BLaER1 (cell line): ENCODE measurements around the gene LMX1B.

Experiments
- H3K27ac ChIP-seq: shearing (Covaris generic); formaldehyde crosslinking; 2 replicates; pipeline ENCODE4 v1.8.1; 2022
- H3K27me3 ChIP-seq: shearing (Covaris generic); formaldehyde crosslinking; 2 replicates; pipeline ENCODE4 v1.8.1; 2022
- H3K36me3 ChIP-seq: shearing (Covaris generic); formaldehyde crosslinking; 2 replicates; pipeline ENCODE4 v1.8.1; 2022
- H3K4me1 ChIP-seq: shearing (Covaris generic); formaldehyde crosslinking; 2 replicates; pipeline ENCODE4 v1.8.1; 2022
- H3K4me2 ChIP-seq: shearing (Covaris generic); formaldehyde crosslinking; 2 replicates; pipeline ENCODE4 v1.8.1; 2022
- H3K4me3 ChIP-seq: shearing (Covaris generic); formaldehyde crosslinking; 2 replicates; pipeline ENCODE4 v1.8.1; 2022
- H3K9ac ChIP-seq: shearing (Covaris generic); formaldehyde crosslinking; 2 replicates; pipeline ENCODE4 v1.8.1; 2022
- H3K9me3 ChIP-seq: shearing (Covaris generic); formaldehyde crosslinking; 2 replicates; pipeline ENCODE4 v1.8.1; 2022
- H4K20me1 ChIP-seq: shearing (Covaris generic); formaldehyde crosslinking; 2 replicates; pipeline ENCODE4 v1.8.1; 2022
- Cebpa-rat ChIP-seq: shearing (Covaris generic); IDR thresholded peaks from 2 replicates; pipeline ENCODE4 v1.8.1; 2022

LMX1B gene

DNA sequence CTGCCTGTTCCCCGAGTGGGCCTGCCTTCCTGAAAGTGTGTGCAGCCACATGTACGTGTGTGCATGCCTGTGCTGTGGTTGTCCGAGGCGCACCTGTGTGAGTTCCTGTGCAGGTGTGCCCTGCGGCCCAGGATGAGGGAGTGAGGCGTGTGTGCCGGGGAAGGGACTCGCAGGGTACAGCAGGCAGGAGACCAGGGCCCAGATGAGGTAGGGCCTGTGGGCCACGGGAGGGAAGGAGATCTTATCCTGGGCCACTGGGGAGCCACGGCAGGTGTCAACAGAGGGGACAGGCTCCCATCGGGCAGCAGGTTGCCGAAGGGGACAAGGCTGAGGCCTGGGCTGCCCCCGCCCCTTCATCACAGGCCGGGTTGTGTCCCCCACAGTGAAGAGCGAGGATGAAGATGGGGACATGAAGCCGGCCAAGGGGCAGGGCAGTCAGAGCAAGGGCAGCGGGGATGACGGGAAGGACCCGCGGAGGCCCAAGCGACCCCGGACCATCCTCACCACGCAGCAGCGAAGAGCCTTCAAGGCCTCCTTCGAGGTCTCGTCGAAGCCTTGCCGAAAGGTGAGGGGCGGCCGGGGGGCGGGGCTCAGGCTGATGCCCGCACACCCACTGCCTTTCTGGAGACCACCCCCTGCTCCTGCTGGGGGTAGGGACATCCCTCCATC is 79.2 kb downstream of the LMX1B start:
- no peak overlapping the region for H3K9ac ChIP-seq
- no peak overlapping the region for H3K4me3 ChIP-seq
- H3K27ac ChIP-seq: no peak overlapping the region
- H4K20me1 ChIP-seq: no peaks in the 10 kb centered on the region; the same call in 1 of the 2 replicates
- no peaks in the 10 kb centered on the region for H3K36me3 ChIP-seq
- peaks cover 15% of the 10 kb centered on the region for H3K27me3 ChIP-seq
- H3K9me3 ChIP-seq: no peaks in the 10 kb centered on the region
- TF ChIP-seq Cebpa-rat: no peak
- H3K4me2 ChIP-seq: no peak overlapping the region
- H3K4me1 ChIP-seq: no peaks in the 10 kb centered on the region

DNA sequence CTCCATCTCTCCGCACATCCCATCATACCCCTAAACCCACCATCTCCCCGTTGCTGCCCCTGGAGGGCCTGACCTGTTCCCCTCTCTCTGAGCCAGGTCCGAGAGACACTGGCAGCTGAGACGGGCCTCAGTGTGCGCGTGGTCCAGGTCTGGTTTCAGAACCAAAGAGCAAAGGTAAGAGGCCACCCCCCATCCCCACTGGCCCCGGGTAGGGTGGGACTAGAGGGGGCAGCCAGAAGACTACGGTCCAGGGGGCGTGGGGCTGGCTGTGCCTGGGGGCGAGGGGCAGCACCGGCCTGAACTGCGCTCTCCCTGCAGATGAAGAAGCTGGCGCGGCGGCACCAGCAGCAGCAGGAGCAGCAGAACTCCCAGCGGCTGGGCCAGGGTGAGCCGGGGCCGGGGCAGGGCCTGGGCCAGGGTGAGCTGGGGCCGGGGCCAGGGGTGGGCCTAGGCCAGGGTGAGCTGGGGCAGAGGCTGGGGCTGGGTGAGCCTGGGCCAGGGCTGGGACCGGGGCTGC is 79.8 kb downstream of the LMX1B start:
- Histone ChIP-seq H3K4me2 (no peak overlapping the region), H3K36me3 (no peaks in the 10 kb centered on the region), H4K20me1 (no peaks in the 10 kb centered on the region; the same call in 1 of the 2 replicates), H3K4me1 (no peaks in the 10 kb centered on the region), H3K4me3 (no peak overlapping the region), H3K9ac (no peak overlapping the region), H3K27ac (no peak overlapping the region), H3K27me3 (peaks cover 9% of the 10 kb centered on the region; the same call in 1 of the 2 replicates), H3K9me3 (no peaks in the 10 kb centered on the region)
- no peak for TF ChIP-seq Cebpa-rat

DNA sequence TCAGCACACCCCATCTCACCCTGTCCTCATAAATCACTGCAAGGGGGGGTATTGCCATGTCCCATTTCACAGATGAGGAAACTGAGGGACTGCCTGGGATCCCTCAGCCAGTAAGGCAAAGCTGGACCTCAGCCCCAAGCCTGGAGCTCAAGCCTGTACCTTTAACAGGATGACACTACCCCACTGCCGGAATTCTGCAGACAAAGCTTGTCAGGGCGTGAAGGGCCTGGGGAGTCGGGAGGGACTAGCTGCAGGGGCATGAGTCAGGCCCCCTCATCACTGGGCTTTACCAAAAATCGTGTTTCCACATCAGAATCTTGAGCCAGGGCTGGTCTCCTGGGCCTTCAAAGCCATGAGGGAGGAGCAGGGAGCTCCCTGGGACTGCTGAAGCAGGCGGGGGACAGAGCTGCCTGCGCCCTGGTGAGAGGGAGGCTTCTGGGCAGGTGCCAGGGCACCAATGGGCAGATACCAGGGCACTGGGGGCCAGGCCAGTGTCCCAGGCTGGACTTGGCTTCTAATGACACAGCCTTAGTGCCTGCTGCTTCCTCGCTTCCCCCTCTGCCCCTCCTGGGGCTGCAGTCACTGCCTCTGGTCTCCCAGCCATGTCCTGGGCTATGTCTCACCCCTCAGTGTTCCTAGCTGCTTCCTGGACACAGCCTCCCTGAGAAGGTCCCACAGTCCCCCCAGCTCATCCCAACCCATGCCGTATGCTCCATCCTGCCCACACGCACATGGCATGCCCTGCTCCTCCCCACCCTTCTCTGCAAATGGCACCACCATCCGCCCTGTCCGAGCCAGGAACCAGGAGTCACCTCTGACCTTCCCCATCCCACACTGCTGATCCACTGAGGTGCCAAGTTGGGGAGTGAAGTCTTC is 80.7 kb downstream of the LMX1B start:
- Histone ChIP-seq H3K27ac (no peak overlapping the region), H4K20me1 (no peaks in the 10 kb centered on the region; the same call in 1 of the 2 replicates), H3K9me3 (no peaks in the 10 kb centered on the region), H3K4me1 (no peaks in the 10 kb centered on the region), H3K4me2 (no peak overlapping the region), H3K9ac (no peak overlapping the region), H3K36me3 (no peaks in the 10 kb centered on the region), H3K4me3 (no peak overlapping the region), H3K27me3 (0 out of 2 replicates have a peak, but pooled peaks cover 3% of the 10 kb centered on the region)
- no peak for TF ChIP-seq Cebpa-rat

DNA sequence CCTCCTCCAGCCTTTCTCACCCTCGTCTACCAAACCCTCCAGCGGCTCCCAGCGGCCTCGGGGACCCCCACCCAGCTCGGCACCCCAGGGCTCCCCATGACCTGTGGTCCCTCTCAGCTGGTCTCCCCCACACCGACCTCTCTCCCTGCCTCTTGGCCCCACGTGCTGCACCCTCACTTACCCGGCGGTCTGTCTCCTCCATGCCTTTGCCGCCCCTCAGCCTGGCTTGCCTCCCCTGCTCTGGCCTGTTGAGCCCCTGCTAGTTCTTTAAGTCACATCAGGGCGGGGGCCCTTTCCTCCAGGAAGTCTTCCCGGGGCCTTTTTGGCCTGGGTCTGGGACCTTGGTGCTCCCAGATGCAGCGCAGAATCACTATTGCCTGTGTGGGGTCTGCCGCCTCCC is 81.5 kb downstream of the LMX1B start:
- Histone ChIP-seq H3K36me3 (no peaks in the 10 kb centered on the region), H3K27me3 (0 out of 2 replicates have a peak, but pooled peaks cover 3% of the 10 kb centered on the region), H3K27ac (no peak overlapping the region), H4K20me1 (no peaks in the 10 kb centered on the region), H3K4me3 (no peak overlapping the region), H3K9ac (no peak overlapping the region), H3K4me1 (no peaks in the 10 kb centered on the region), H3K4me2 (no peak overlapping the region), H3K9me3 (no peaks in the 10 kb centered on the region)
- TF ChIP-seq Cebpa-rat: no peak

DNA sequence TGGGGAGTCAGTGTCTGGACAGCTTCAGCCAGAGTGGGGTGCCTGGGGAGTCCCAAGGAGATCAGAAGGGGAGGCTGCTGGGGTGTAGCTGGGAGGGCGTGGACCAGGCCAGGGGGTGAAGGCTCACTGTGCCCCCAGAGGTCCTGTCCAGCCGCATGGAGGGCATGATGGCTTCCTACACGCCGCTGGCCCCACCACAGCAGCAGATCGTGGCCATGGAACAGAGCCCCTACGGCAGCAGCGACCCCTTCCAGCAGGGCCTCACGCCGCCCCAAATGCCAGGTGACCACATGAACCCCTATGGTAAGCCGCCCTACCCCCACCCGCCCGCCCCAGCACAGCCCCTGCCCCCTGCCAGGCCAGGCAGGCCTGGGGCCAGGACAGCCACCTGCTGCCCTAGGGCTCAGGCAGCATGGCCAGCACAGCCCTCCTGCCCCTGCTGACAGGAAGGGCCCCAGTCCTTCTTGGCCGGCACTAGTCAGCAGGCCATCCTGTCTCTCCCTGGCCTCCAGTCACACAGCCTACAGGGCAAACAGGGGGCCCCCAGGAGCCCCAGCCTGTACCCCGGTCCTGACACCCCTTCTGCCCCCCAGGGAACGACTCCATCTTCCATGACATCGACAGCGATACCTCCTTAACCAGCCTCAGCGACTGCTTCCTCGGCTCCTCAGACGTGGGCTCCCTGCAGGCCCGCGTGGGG is 82.1 kb downstream of the LMX1B start:
- H3K4me3 ChIP-seq: no peak overlapping the region
- H3K9me3 ChIP-seq: no peaks in the 10 kb centered on the region
- no peak overlapping the region for H3K4me2 ChIP-seq
- no peaks in the 10 kb centered on the region for H3K4me1 ChIP-seq
- 0 out of 2 replicates have a peak, but pooled peaks cover 3% of the 10 kb centered on the region for H3K27me3 ChIP-seq
- no peak overlapping the region for H3K9ac ChIP-seq
- no peaks in the 10 kb centered on the region for H3K36me3 ChIP-seq
- TF ChIP-seq Cebpa-rat: no peak
- H3K27ac ChIP-seq: no peak overlapping the region
- H4K20me1 ChIP-seq: no peaks in the 10 kb centered on the region

DNA sequence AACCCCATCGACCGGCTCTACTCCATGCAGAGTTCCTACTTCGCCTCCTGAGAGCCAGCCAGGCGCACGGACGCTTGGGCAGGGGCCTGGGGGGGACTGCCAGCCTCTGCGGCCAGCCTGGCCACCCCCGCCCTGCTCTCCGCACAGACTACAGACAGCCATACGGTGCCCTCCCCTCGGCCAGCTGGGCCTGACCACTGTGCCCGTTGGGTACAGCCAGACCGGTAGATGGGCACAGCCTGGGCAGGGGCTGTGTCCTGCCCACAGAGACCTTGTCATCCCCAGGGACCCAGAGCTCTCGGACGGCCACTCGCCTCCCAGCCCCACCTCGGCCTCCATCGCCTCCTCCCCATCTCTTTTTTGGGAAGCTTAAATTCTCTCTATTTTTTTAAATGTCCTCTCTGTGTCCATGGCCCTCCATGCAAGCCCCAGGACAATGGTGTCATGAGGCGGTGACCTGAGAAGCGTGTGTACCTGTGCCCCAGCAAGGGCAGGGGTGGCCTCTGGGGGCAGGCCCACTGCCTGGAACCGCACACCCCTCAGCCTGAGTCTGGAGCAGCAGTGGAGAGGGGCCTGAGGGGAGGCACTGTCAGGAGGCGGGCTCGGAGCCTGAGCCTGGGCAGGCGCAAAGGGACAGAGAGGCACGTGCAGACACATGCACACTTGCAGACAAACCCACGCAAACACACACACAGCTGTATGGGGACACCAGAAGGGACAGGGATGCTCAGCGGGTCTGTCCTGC is 82.8 kb downstream of the LMX1B start:
- Histone ChIP-seq H3K4me3 (no peak overlapping the region), H3K9ac (no peak overlapping the region), H3K36me3 (no peaks in the 10 kb centered on the region), H4K20me1 (no peaks in the 10 kb centered on the region), H3K4me2 (no peak overlapping the region), H3K27me3 (0 out of 2 replicates have a peak, but pooled peaks cover 3% of the 10 kb centered on the region), H3K4me1 (no peaks in the 10 kb centered on the region), H3K9me3 (no peaks in the 10 kb centered on the region), H3K27ac (no peak overlapping the region)
- TF ChIP-seq Cebpa-rat: no peak

DNA sequence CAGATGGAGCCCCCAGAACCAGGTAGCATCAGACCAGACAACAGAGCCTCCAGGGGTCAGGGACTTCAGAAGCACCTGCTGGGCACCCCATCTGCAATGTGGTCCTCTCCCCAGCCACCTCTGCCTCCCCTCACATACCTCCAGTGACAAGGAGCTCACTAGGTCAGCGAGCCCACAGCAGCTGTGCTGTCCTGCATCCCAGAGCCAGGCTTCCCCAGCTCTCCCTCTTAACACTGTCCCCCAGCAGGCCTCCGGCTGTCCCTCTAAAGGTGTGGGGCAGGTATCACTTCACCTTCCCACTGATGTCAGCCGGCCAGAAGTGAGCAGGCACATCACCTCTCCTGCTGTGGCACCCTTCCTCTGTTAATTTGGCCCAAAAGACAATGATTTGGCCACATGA is 83.6 kb downstream of the LMX1B start:
- Histone ChIP-seq H3K9ac (no peak overlapping the region), H4K20me1 (no peaks in the 10 kb centered on the region), H3K36me3 (no peaks in the 10 kb centered on the region), H3K4me3 (no peak overlapping the region), H3K9me3 (no peaks in the 10 kb centered on the region), H3K27me3 (0 out of 2 replicates have a peak, but pooled peaks cover 3% of the 10 kb centered on the region), H3K27ac (no peak overlapping the region), H3K4me1 (no peaks in the 10 kb centered on the region), H3K4me2 (no peak overlapping the region)
- no peak for TF ChIP-seq Cebpa-rat

DNA sequence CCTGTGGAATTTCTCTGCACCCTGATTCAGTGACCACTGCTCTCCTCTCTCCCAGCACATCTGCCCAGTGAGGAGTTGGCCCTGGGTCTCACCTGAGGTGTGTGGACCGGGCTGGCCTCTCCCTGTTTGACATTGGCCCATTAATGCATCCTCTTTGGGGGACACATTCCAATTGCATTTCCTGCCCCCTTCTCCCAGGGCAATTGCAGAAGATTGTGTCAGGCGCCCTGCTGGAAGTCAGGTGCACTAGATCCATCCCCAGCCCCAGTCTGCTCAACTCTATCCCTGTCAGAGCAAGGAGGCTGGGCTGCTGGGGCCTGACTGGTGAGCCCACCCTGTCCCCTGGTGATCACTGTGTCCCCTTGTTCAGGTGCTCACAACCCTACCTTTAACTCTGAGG is 84.5 kb downstream of the LMX1B start:
- Histone ChIP-seq H3K27ac (no peak overlapping the region), H3K9me3 (no peaks in the 10 kb centered on the region), H3K27me3 (0 out of 2 replicates have a peak, but pooled peaks cover 3% of the 10 kb centered on the region), H3K4me3 (no peak overlapping the region), H4K20me1 (no peaks in the 10 kb centered on the region), H3K9ac (no peak overlapping the region), H3K36me3 (no peaks in the 10 kb centered on the region), H3K4me1 (no peaks in the 10 kb centered on the region), H3K4me2 (no peak overlapping the region)
- no peak for TF ChIP-seq Cebpa-rat

DNA sequence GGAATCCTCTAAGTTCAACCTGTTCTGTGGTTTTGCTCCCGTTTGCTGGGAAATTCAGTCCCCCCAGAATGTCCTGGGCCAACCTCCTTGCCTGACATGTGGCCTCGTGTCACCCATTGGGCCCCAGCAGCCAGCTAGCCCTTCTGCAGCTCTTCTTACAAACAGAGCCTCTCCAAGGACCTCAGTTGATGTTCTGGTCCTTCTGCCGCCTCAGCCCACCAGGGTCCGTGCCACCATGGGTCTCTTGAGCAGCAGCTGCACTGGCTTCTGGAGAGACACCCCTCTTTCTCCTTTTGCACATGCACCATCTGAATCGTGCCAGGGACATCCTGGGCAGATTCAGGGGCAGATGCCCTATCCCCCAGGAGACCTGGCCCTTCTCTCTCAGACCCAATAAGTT is 85.0 kb downstream of the LMX1B start:
- Histone ChIP-seq H3K4me3 (no peak overlapping the region), H3K4me2 (no peak overlapping the region), H4K20me1 (no peaks in the 10 kb centered on the region), H3K9me3 (no peaks in the 10 kb centered on the region), H3K27ac (no peak overlapping the region), H3K4me1 (no peaks in the 10 kb centered on the region), H3K36me3 (no peaks in the 10 kb centered on the region), H3K27me3 (0 out of 2 replicates have a peak, but pooled peaks cover 3% of the 10 kb centered on the region), H3K9ac (no peak overlapping the region)
- no peak for TF ChIP-seq Cebpa-rat
